OCI-LY1 (cell line): ENCODE measurements around the gene SEMA4B.

Experiments used
- CTCF ChIP-seq: fragments of 200-600 bp; sonication (generic), shearing (Covaris generic); IDR thresholded peaks from 2 replicates; pipeline ENCODE4 v1.5.1; 2017; ENCODE audit warnings: mild to moderate bottlenecking, antibody characterized with exemption, low read length, moderate library complexity, mixed read lengths
- EZH2 ChIP-seq: fragments of 200-600 bp; sonication (generic), shearing (Covaris generic); IDR thresholded peaks from 2 replicates; pipeline ENCODE4 v1.8.0; 2017; ENCODE audit warnings: borderline replicate concordance, mixed run types, mild to moderate bottlenecking, antibody characterized with exemption, low read length, moderate library complexity, mixed read lengths

GRCh38 chr15:90213122-90213817, 12.1 kb downstream of the SEMA4B start:
- TF ChIP-seq CTCF (no peak), EZH2 (no peak)
